Ovary (tissue), 9 donors: ENCODE results near the gene INPP4A. TPM values are rescaled to one million over a fixed set of nuclear protein-coding genes. Genes with fewer than 3 reads are reported as not detected.

ENCODE experiments used
- DNase-seq, 5 donors: peaks; one replicate each; pipeline ENCODE4 v3.0.0-alpha.2; 2019 to 2020
- H3K27ac ChIP-seq, 2 donors: fragments of 200-600 bp; one replicate each; pipeline versions ENCODE4 v1.5.1 to v1.8.0; 2019 to 2022
- H3K27me3 ChIP-seq: fragments of 200-600 bp; one replicate; pipeline ENCODE4 v1.8.0; 2022
- H3K36me3 ChIP-seq: fragments of 200-600 bp; sonication (generic); one replicate; pipeline ENCODE4 v1.5.1; 2019
- H3K4me1 ChIP-seq: one replicate; pipeline ENCODE4 v1.8.1; 2013; ENCODE audit warnings: mild to moderate bottlenecking, moderate library complexity; ENCODE audit not compliant: insufficient read depth
- H3K4me3 ChIP-seq: fragments of 200-600 bp; sonication (generic); one replicate; pipeline ENCODE4 v1.5.1; 2017
- H3K9me3 ChIP-seq, 2 donors: fragments of 200-600 bp in 1 of 2; sonication (generic) in 1 of 2; one replicate each; pipeline versions ENCODE4 v1.5.1 to v1.8.1; 2013 to 2019; ENCODE audit warnings: mild to moderate bottlenecking in 1 of 2, moderate library complexity in 1 of 2
- CTCF ChIP-seq, 3 donors: fragments of 450-650 bp in 2 of 3; fragments of 200-600 bp in 1 of 3; IDR thresholded peaks; one replicate each; pipeline versions ENCODE4 v1.5.1 to v1.8.0; 2016 to 2022; ENCODE audit warnings: antibody characterized with exemption in 3 of 3, mild to moderate bottlenecking in 1 of 3
- EP300 ChIP-seq: sonication (generic); formaldehyde crosslinking; IDR thresholded peaks from one replicate; pipeline ENCODE4 v1.6.1; 2017; ENCODE audit warnings: antibody characterized with exemption
- POLR2A ChIP-seq: fragments of 450-650 bp; IDR thresholded peaks from one replicate; pipeline ENCODE4 v1.6.1; 2017; ENCODE audit warnings: antibody characterized with exemption, mild to moderate bottlenecking, moderate library complexity
- WGBS, 3 donors: extraction: QIAGEN DNeasy Blood & Tissue Kit in 1 of 3; methylation state at CpG; one replicate each; pipeline versions ENCODE4 v1.1.5 to v1.1.7; 2013 to 2017; 5-methylcytosine and 5-hydroxymethylcytosine counted together
- intact Hi-C, 4 donors: fragments of 100-400 bp; cut with DNase I; formaldehyde crosslinking; loops; one replicate each; pipeline versions ENCODE4 v1.11.0 to v1.15.1; 2022 to 2023
- polyA plus RNA-seq, 2 donors: library from polyadenylated mRNA; stranded (reverse); fragments of 200-250 nt in 1 of 2; fragments of 350-450 nt in 1 of 2; fragmentation: Illumina TruSeq in 1 of 2; extraction: RNeasy Lipid Tissue Mini Kit (QIAGEN cat#74804) in 1 of 2; gene quantifications; one replicate each; pipeline ENCODE4 v1.2.3, GENCODE V29; 2013 to 2014
- total RNA-seq, 7 donors: library from RNA; depleted of rRNA in 2 of 7; stranded (reverse); fragments of >200 nt in 2 of 7; fragmentation: NEBNext Ultra II Directional in 3 of 7; extraction: Animal tissue kit (Norgen Biotek cat#: 25700) in 3 of 7; gene quantifications; one replicate each; pipeline versions ENCODE4 v1.1.0 to v1.2.4, GENCODE V29; 2016 to 2023
- donor health status: DM: no; HTN: no; CAD: no; lungs with moderate emphysema.
- donor health status: DM: no; HTN: no; CAD: no.
- donor health status: Bipolar disorder and iron deficiency.
- donor health status: DM: yes; HTN: yes; CAD: no.
- donor health status: DM: no; HTN: no; CAD: no.
- donor health status: DM: yes; HTN: yes; CAD: no.

Gene INPP4A
- total and polyA plus RNA-seq, 9 donors, result 7.5 to 25.8 (median 16.2) TPM

GRCh38 chr2:98457045-98457696, 12.5 kb downstream of the INPP4A start:
- Histone ChIP-seq H3K27ac (no peak overlapping the region), H3K27me3 (no peaks in the 10 kb centered on the region), H3K4me1 (peaks cover 2% of the 10 kb centered on the region), H3K9me3 (no peaks in the 10 kb centered on the region), H3K4me3 (no peak overlapping the region), H3K36me3 (no peaks in the 10 kb centered on the region)
- TF ChIP-seq EP300 (no peak), CTCF (IDR thresholded peaks at IDR 0.05) (no peak), POLR2A (no peak)
- DNase-seq, result no peak
- 68 to 79% (median 71%) methylated on average over 4 of the region's 4 CpGs for WGBS, 3 donors
- intact Hi-C loops, result loop anchor here in 1 of 4 donors (10.0 kb wide), 1 partner anchor 148 kb away; the partner anchor contains the start of genes COA5 and UNC50

GRCh38 chr2:98458207-98458606, 13.5 kb downstream of the INPP4A start:
- Histone ChIP-seq H3K36me3 (no peaks in the 10 kb centered on the region), H3K4me1 (peaks cover 2% of the 10 kb centered on the region), H3K27ac (no peak overlapping the region), H3K4me3 (no peak overlapping the region), H3K9me3 (no peaks in the 10 kb centered on the region), H3K27me3 (no peaks in the 10 kb centered on the region)
- intact Hi-C loops, result loop anchor here in 1 of 4 donors (10.0 kb wide), 1 partner anchor 147 kb away; the partner anchor contains the start of genes COA5 and UNC50
- no peak for TF ChIP-seq POLR2A
- TF ChIP-seq EP300, result no peak
- no peak for TF ChIP-seq CTCF (IDR thresholded peaks at IDR 0.05)
- DNase-seq, result no peak
- 87 to 92% (median 92%) methylated on average over 4 of the region's 4 CpGs for WGBS, 3 donors

GRCh38 chr2:98458667-98459380, 14.2 kb downstream of the INPP4A start:
- no peaks in the 10 kb centered on the region for H3K9me3 ChIP-seq
- H3K27ac ChIP-seq, result no peak overlapping the region
- no peaks in the 10 kb centered on the region for H3K27me3 ChIP-seq
- intact Hi-C loops, result loop anchor here in 1 of 4 donors (10.0 kb wide), 1 partner anchor 146 kb away; the partner anchor contains the start of genes COA5 and UNC50
- H3K4me1 ChIP-seq, result peaks cover 2% of the 10 kb centered on the region
- DNase-seq, result no peak
- 88 to 94% (median 93%) methylated on average over 14 of the region's 14 CpGs for WGBS, 3 donors
- no peak overlapping the region for H3K4me3 ChIP-seq
- H3K36me3 ChIP-seq, result no peaks in the 10 kb centered on the region
- TF ChIP-seq POLR2A (no peak), EP300 (no peak), CTCF (IDR thresholded peaks at IDR 0.05) (no peak)

- WGBS, 3 donors, result 56 to 71% (median 68%) methylated on average over 3 of the region's 3 CpGs
- TF ChIP-seq CTCF (IDR thresholded peaks at IDR 0.05), result no peak
- no peak for TF ChIP-seq POLR2A
- no peak for TF ChIP-seq EP300
- H3K4me3 ChIP-seq, result no peak overlapping the region
- H3K9me3 ChIP-seq, result no peaks in the 10 kb centered on the region
- DNase-seq, result no peak
- intact Hi-C loops, result loop anchor here in 1 of 4 donors (10.0 kb wide), 1 partner anchor 145 kb away; the partner anchor contains the start of genes COA5 and UNC50
- peaks cover 2% of the 10 kb centered on the region for H3K4me1 ChIP-seq
- no peaks in the 10 kb centered on the region for H3K27me3 ChIP-seq
- H3K27ac ChIP-seq, result no peak overlapping the region
- no peaks in the 10 kb centered on the region for H3K36me3 ChIP-seq
These were observed 15.0 kb downstream of the INPP4A start for GRCh38 chr2:98459496-98460175.
